HCT116 (cell line): ENCODE data around the gene SH2D7.

Experiments used
- CTCF ChIP-seq, 3 experiments: fragments of 200-600 bp in 1 of 3; sonication (generic) in 1 of 3; IDR thresholded peaks in 2 of 3; conservative IDR thresholded peaks in 1 of 3; 2 replicates each; pipeline ENCODE4 v1.5.1; 2012 to 2017; ENCODE audit warnings: low read depth in 2 of 3, low read length in 2 of 3, antibody characterized with exemption in 1 of 3, borderline replicate concordance in 1 of 3, control low read depth in 1 of 3, mild to moderate bottlenecking in 1 of 3, mixed read lengths in 1 of 3, mixed run types in 1 of 3, moderate library complexity in 1 of 3; ENCODE audit not compliant: insufficient read depth in 1 of 3
- EGR1 ChIP-seq: IDR thresholded peaks from 2 replicates; pipeline ENCODE4 v1.6.1; 2012; ENCODE audit warnings: low read depth
- POLR2A ChIP-seq: IDR thresholded peaks from 2 replicates; pipeline ENCODE4 v1.7.0; 2011; ENCODE audit warnings: borderline replicate concordance; ENCODE audit not compliant: insufficient read depth, insufficient read length; ENCODE audit errors: extremely low read depth
- POLR2AphosphoS5 ChIP-seq: IDR thresholded peaks from 2 replicates; pipeline ENCODE4 v1.6.1; 2011; ENCODE audit warnings: mild to moderate bottlenecking, low read depth, low read length, moderate library complexity
- SP1 ChIP-seq: IDR thresholded peaks from 2 replicates; pipeline ENCODE4 v1.6.1; 2012; ENCODE audit warnings: low read depth
- TCF7L2 ChIP-seq: IDR thresholded peaks from 2 replicates; pipeline ENCODE4 v1.7.0; 2011; ENCODE audit warnings: borderline replicate concordance, inconsistent platforms; ENCODE audit not compliant: insufficient read depth, insufficient read length; ENCODE audit errors: extremely low read depth

- TF ChIP-seq CTCF (IDR thresholded peaks at IDR 0.05 in 2 of 3, conservative IDR thresholded peaks at IDR 0.05 in 1 of 3; ENCODE audit: borderline replicate concordance in 1 of 3, insufficient read depth in 1 of 3, low read depth in 2 of 3, low read length in 2 of 3) (no peak), POLR2A (no peak), TCF7L2 (no peak), SP1 (no peak), POLR2AphosphoS5 (no peak), EGR1 (no peak)
Observed at GRCh38 chr15:78077871-78078210, 14.5 kb upstream of the SH2D7 start.
